Measurements from ENCODE around the gene RASL10A.
A peak's percentile ranks its signal among the peaks of the same experiment; 100 is the strongest.

The RASL10A gene

DNA sequence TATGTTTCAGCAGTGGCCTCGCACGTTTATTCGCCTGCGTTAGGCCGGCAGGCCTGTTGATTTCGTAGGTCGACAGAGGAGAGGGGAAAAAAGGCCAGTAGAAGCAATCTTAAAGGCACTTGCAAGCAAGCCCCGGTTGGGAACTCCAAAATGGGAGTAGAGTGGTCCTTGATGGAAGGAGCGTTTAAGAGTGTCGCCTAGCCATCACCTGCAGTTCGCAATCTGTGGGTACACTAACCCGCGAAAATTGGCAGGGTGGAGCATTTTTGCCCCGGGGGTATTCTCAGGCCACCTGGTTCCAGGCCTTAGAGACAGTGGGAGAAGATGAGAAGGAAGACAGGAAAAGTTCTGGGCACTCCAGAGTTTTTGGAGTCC is 46.3 kb downstream of the RASL10A start:
- DNase-seq (ENCODE audit: low spot score): no peak

DNA sequence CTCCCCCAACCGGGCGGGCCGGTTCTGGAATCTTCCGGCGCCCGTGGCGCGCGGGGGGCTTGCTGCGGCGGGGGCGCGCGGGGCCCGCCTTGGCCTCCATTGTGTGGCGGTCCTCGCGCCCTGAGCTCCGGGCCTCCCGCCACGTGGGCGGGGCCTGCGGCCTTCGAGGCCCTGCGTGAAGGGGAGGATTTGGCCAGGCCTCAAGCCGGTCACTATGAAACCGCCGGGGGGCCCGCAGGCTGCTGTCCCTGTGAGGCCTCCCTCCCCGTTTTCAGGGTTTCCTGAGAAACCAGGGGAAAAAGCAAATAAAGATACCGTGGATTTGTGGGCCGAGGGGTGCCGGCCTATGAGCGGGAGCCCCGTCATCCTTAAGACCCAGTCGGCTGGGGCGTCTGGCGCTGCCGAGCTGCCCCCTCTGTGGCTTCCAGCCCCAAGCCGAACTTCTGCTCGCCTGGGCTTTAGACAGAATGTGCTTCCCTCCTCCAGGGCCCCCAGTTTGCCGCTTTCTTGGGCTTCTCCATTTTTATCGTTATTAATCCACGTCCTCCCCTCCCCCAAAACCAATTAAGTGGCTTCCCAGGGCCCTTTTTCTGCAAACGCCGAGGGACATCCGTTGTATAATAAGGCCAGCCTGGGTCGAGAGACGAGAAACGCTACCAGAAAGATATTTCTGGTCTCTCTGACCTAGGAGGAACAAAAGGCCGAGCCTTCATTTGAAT is 46.8 kb downstream of the RASL10A start:
- peak; percentile 53 for DNase-seq (ENCODE audit: low spot score)

DNA sequence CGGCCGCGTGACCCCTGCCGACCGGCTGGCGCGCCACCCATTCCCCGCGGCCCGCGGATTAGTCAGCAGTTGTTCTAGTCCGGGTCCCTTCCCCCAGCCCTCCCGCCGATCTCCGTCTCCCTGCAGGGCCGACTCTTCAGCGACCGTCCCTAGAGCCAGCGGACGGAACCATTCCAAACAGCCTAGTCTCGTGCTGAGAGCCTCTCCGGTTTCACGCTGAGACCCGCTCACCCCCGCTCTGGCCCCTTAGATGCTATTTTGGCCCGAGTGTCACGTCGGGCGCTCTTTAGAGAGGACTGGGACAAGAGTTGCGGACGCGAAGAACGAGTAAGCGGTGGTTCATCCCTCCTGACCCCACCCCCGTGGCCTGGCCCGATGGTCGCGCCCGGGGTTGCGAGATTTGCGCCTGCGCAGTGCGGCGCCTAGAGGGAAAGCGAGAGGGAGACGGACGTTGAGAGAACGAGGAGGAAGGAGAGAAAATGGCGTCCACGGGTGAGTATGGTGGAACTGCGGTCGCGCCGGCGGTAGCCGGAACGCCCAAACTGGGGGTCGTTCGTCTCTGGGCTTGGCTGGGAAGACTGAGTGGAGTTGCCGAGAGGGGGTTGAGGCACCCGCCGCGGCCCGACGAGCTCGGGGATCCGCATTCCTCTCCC is 47.5 kb downstream of the RASL10A start, which contains the start of the genes EWSR1 and RHBDD3:
EWSR1 (plus strand) TSS at position 411 of the 653 bp plus-strand sequence; CDS start at position 480, 69 bp downstream.
RHBDD3 (minus strand) TSS at position 124 of the 653 bp plus-strand sequence. CDS start 2,355 bp downstream, outside the sequence.
- peak; percentile 96 for DNase-seq (ENCODE audit: low spot score)

DNA sequence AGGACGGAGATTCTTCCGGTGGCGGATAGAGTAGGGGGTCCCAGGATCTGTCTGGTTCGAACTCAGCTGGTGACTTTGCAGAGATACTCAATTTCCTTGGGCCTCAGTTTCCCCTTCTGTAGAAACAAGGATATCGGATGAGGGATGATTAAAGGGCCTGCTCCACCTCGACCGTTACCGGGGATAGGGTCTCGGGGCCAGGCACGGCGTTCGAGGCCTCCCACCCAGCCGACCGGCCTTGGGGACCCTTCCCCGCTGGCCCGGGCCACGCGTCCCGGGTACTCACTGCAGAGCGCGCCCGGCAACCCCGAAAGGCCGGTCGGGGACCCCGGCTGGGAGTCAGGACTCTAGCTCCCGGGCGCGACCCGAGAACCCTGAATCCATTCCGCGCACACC is 48.0 kb downstream of the RASL10A start:
- DNase-seq (ENCODE audit: low spot score): no peak

DNA sequence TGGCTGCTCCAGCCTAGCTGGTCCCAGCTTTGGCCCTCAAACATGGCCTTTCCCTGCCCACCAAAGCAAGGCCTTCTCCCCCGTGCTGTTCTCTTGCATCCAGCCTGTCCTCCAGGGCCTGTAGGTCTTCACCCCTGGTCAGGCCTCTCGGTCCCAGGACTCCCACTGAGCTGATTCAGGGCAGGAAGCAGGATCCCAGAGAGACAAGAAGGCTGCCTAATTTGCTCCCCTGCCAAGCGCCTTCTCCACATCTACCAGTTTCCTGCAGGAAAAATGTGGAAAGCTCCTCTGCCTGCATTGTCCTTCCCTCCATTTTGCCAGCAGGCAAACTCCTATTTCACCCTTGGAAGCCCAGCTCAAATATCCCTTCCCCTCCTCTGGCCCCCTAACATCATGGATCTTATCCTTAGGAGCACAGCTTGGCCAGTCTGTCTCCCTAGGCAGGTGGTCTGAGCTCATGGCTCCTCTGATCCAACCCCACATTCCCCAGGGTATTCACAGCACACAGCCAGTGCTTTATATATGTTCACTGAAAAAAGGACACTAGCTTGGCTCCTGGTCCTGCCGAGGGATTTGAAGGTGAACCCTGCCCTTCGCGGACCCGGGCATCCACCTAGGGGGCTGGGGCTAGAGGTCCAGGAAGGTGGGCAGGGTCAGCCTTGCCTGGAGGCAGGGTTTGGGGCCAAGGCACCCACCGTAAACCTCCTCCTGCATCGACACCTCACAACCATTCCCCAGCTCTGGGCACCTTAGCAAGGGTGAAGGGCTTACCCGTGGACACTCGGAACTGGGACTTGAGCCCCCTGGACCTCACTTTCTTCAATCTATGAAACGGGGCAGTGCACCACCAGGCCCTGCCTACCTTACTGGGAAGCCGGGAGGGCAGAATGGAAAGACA is 48.7 kb downstream of the RASL10A start:
- DNase-seq (ENCODE audit: low spot score): no peak

DNA sequence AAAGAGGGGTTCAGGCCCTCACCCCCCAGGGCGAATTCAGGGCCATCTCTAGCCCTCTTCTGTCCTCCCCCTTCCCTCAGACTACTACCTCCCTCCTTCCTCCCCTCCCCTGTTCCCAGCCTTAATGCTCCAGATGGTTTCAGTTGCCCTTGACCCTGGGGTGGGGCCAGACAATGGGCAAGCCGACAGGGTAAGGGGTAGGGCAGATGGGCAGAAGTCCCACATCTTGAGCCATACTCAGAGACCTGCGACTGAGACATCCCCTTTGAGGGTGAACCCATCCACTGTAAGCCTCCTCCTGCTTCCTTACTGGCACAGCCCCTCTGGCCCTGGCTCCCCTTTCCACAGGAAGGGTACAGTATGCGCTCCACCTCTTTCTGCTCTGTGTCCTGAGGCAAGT is 49.6 kb downstream of the RASL10A start:
- DNase-seq (ENCODE audit: low spot score): no peak

DNA sequence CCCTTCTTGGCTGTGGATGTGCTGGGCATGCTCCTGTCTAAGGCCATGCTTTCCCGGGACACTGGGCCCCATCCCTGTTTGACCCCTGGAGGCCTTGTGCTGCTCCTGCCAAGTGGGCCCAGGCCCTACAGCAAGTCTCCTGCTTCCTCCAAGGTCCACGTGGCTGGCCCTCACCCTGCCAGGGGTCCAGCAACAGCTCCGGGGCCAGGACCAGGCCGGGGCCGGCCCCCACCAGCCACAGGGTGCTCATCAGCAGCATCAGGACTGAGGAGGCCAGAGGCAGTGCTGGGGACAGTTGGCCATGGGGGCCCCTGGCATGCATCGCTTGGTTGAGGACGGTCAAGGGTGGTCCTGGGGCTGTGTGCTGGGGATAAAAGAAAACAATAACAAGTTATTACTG is 50.2 kb downstream of the RASL10A start:
- DNase-seq (ENCODE audit: low spot score): no peak

DNA sequence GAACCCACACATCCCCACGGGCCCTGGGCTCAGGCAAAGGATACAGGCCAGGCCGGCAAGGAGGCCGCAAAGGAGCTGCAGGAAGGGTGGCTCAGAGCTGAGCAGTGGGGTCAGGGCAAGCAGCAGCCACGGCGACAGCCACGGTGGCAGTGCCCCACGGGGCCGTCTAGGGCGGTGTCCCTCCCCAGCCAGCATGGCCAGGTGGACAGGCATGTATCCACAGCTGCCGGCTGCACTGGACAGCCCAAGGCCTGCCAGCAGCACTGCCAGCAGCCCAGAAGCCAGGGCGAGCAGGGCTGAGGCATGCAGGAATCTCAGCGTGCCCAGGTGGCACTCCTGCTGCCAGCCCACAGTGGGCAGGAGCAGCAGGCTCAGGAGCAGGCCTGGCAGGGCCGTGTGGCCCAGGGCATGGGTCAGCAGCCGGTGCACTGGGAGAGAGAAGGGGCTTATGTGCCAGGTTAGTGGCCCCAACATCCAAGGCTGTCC is 51.7 kb downstream of the RASL10A start:
- no peak for DNase-seq (ENCODE audit: low spot score)
